A549 (cell line): ENCODE measurements around the gene CARNS1. TPM values are rescaled to one million over a fixed set of nuclear protein-coding genes. Genes with fewer than 3 reads are reported as not detected.

ENCODE experiments used
- ATAC-seq, 2 experiments: fragments of 200-7000 bp in 1 of 2; fragments of >200 bp in 1 of 2; cut with Nextera tagmentation in 1 of 2; cut with Tn5 transposase in 1 of 2; 3 replicates each; pipeline versions ENCODE4 v1.8.0 to v1.9.1; 2018 to 2020; ENCODE audit warnings: mild to moderate bottlenecking in 1 of 2, moderate library complexity in 1 of 2
- CTCF ChIA-PET: fragments of 300-600 bp; sonication (Branson Sonifier 250); formaldehyde crosslinking; extraction: SDS; loops from one replicate; lab custom pipeline; 2021; ENCODE audit warnings: antibody characterized with exemption, inconsistent platforms; lab: Yijun Ruan, JAX
- POLR2A ChIA-PET: fragments of 350-600 bp; formaldehyde crosslinking; extraction: SDS; loops from one replicate; lab custom pipeline; 2021; ENCODE audit warnings: antibody characterized with exemption, inconsistent platforms; lab: Yijun Ruan, JAX
- DNase-seq, 2 experiments: peaks; one replicate each; pipeline versions ENCODE4 v3.0.0 to v3.0.0-alpha.2; 2011 to 2016; ENCODE audit warnings: low read depth in 1 of 2, low spot score in 1 of 2
- FAIRE-seq: peaks from 2 replicates; lab custom pipeline; 2011; peaks lifted over from hg19 to GRCh38; lab: Jason Lieb, UNC
- H3K27ac ChIP-seq, 2 experiments: fragments of >200 bp; sonication (Bioruptor Twin); formaldehyde crosslinking; 3 replicates each; pipeline ENCODE4 v1.5.1; 2016 to 2017
- H3K4me1 ChIP-seq: fragments of >200 bp; sonication (Bioruptor Twin); formaldehyde crosslinking; 3 replicates; pipeline ENCODE4 v1.6.1; 2016
- H3K4me2 ChIP-seq: fragments of >200 bp; sonication (Bioruptor Twin); formaldehyde crosslinking; 3 replicates; pipeline ENCODE4 v1.6.1; 2016
- H3K4me3 ChIP-seq: fragments of >200 bp; sonication (Bioruptor Twin); formaldehyde crosslinking; 3 replicates; pipeline ENCODE4 v1.5.1; 2016
- H3K9me3 ChIP-seq: fragments of >200 bp; sonication (Bioruptor Twin); formaldehyde crosslinking; 3 replicates; pipeline ENCODE4 v1.6.1; 2016
- BHLHE40 ChIP-seq: IDR thresholded peaks from 2 replicates; pipeline ENCODE4 v1.6.1; 2012; ENCODE audit warnings: low read depth, low read length, inconsistent platforms
- CHD2 ChIP-seq: fragments of 150-350 bp; IDR thresholded peaks from 2 replicates; pipeline ENCODE4 v1.6.1; 2014; ENCODE audit warnings: low read length; ENCODE audit not compliant: partially characterized antibody
- CHD4 ChIP-seq: fragments of 200-600 bp; sonication (generic); IDR thresholded peaks from 2 replicates; pipeline ENCODE4 v1.6.1; 2016; ENCODE audit warnings: antibody characterized with exemption, mild to moderate bottlenecking, borderline replicate concordance
- CTCF ChIP-seq: fragments of >200 bp; sonication (Bioruptor Twin); formaldehyde crosslinking; IDR thresholded peaks from 3 replicates; pipeline ENCODE4 v1.5.1; 2016
- ELK1 ChIP-seq: fragments of 150-350 bp; IDR thresholded peaks from 2 replicates; pipeline ENCODE4 v1.6.1; 2014; ENCODE audit warnings: low read depth, mild to moderate bottlenecking, low read length
- HES2 ChIP-seq: fragments of >200 bp; sonication (Bioruptor Twin); formaldehyde crosslinking; IDR thresholded peaks from 2 replicates; pipeline ENCODE4 v1.6.1; 2016
- HEYL ChIP-seq: fragments of 250-450 bp; sonication (Bioruptor Pico); IDR thresholded peaks from 2 replicates; pipeline ENCODE4 v1.8.0; 2021; ENCODE audit warnings: mild to moderate bottlenecking, moderate library complexity
- HMGXB4 ChIP-seq: fragments of 250-450 bp; sonication (Bioruptor Pico); IDR thresholded peaks from 2 replicates; pipeline ENCODE4 v1.5.0; 2021; ENCODE audit warnings: mild to moderate bottlenecking, moderate library complexity, borderline replicate concordance
- HOXA7 ChIP-seq: fragments of 250-450 bp; sonication (Bioruptor Pico); IDR thresholded peaks from 2 replicates; pipeline ENCODE4 v1.5.0; 2020; ENCODE audit warnings: mild to moderate bottlenecking, moderate library complexity
- JUN ChIP-seq, 2 experiments: fragments of >200 bp; sonication (Bioruptor Twin); formaldehyde crosslinking; IDR thresholded peaks; 2 replicates in 1 of 2; 3 replicates in 1 of 2; pipeline ENCODE4 v1.6.1; 2016 to 2017
- KDM1A ChIP-seq: fragments of 200-600 bp; sonication (generic); IDR thresholded peaks from 2 replicates; pipeline ENCODE4 v1.6.1; 2016; ENCODE audit warnings: low read depth, mild to moderate bottlenecking
- POLR2A ChIP-seq: IDR thresholded peaks from 2 replicates; pipeline ENCODE4 v1.6.1; 2012; ENCODE audit warnings: mild to moderate bottlenecking, low read length
- RAD21 ChIP-seq, 2 experiments: fragments of >200 bp in 1 of 2; sonication (Bioruptor Twin) in 1 of 2; formaldehyde crosslinking in 1 of 2; IDR thresholded peaks in 1 of 2; conservative IDR thresholded peaks in 1 of 2; 2 replicates in 1 of 2; 3 replicates in 1 of 2; pipeline ENCODE4 v1.6.1; 2012 to 2018; ENCODE audit warnings: inconsistent platforms in 1 of 2
- SREBF2 ChIP-seq: fragments of 450-650 bp; IDR thresholded peaks from 2 replicates; pipeline ENCODE4 v1.6.1; 2014; ENCODE audit warnings: mild to moderate bottlenecking, moderate library complexity
- ZC3H11A ChIP-seq: fragments of 450-650 bp; IDR thresholded peaks from 2 replicates; pipeline ENCODE4 v1.6.1; 2014; ENCODE audit warnings: antibody characterized with exemption, mild to moderate bottlenecking
- ZNF302 ChIP-seq: fragments of 250-450 bp; sonication (Bioruptor Pico); IDR thresholded peaks from 2 replicates; pipeline ENCODE4 v1.9.0; 2021; ENCODE audit warnings: inconsistent platforms, mild to moderate bottlenecking, moderate library complexity
- ZSCAN20 ChIP-seq: fragments of 250-450 bp; sonication (Bioruptor Pico); IDR thresholded peaks from 2 replicates; pipeline ENCODE4 v1.8.0; 2022; ENCODE audit warnings: mild to moderate bottlenecking, moderate library complexity
- WGBS: methylation state at CpG from one replicate; pipeline ENCODE4 v1.1.6; 2017; ENCODE audit errors: missing lambda C conversion rate; 5-methylcytosine and 5-hydroxymethylcytosine counted together
- polyA plus RNA-seq, 4 experiments: library from polyadenylated mRNA; depleted of rRNA in 3 of 4; stranded (reverse); fragments of >200 nt; fragmentation: RNase III in 1 of 4; extraction: RNeasy Plus Mini Kit Qiagen cat#74134 plus additional on column Dnase treatment in 1 of 4; gene quantifications; 2 replicates in 3 of 4; 3 replicates in 1 of 4; pipeline ENCODE4 v1.2.3, GENCODE V29; 2011 to 2017

The CARNS1 gene
- polyA plus RNA-seq, 2 of the 4 experiments (the other 2 are of a cell fraction): 0.08 to 0.10 TPM

GRCh38 chr11:67387069-67387468 lies 28.4 kb upstream of the CARNS1 start:
- TF ChIP-seq KDM1A: no peak
- no peak for TF ChIP-seq ZSCAN20 (CRISPR knock-in tag)
- no peak for TF ChIP-seq CHD2
- TF ChIP-seq SREBF2: no peak
- TF ChIP-seq ZC3H11A: no peak
- TF ChIP-seq ZNF302 (CRISPR knock-in tag): no peak
- no peak for TF ChIP-seq BHLHE40
- no peak for TF ChIP-seq ELK1
- TF ChIP-seq HMGXB4: no peak
- no peak for TF ChIP-seq CTCF
- TF ChIP-seq HEYL (CRISPR knock-in tag): no peak
- Histone ChIP-seq H3K4me2 (no peak overlapping the region), H3K4me3 (no peak overlapping the region), H3K9me3 (no peaks in the 10 kb centered on the region), H3K4me1 (peaks cover 43% of the 10 kb centered on the region), H3K27ac (peak overlapping the region in 1 of 2 experiments; percentile 62; a peak in 3 of 6 replicates)
- no peak for FAIRE-seq
- 67% methylated on average over 9 of the region's 9 CpGs for WGBS
- no peak for ATAC-seq
- POLR2A ChIA-PET: interaction anchor here (0.6 kb wide), 1 partner anchor 121 kb away, joined by 3 read pairs; the partner anchor contains the start of gene CDK2AP2
- CTCF ChIA-PET: interaction anchor here (1.3 to 46.2 kb wide), 5 partner anchors 5 to 69 kb away, joined by 3 to 1913 read pairs (median 626); partner anchors contain the start of genes CLCF1, POLD4, PPP1CA and RAD9A
- no peak for DNase-seq

- TF ChIP-seq ZC3H11A: no peak
- TF ChIP-seq JUN (IDR thresholded peaks at IDR 0.05): no peak
- no peak for TF ChIP-seq ELK1
- TF ChIP-seq HES2: no peak
- no peak for TF ChIP-seq SREBF2
- no peak for TF ChIP-seq RAD21 (conservative IDR thresholded peaks at IDR 0.05 in 1 of 2, IDR thresholded peaks at IDR 0.05 in 1 of 2)
- no peak for TF ChIP-seq POLR2A
- TF ChIP-seq CHD4: no peak
- TF ChIP-seq HOXA7 (CRISPR knock-in tag): no peak
- TF ChIP-seq, all 56 proteins: peak for 0
- ChIA-PET CTCF (interaction anchor here (1.3 to 46.2 kb wide), 5 partner anchors 5 to 68 kb away, joined by 3 to 1913 read pairs (median 626); partner anchors contain the start of genes CLCF1, POLD4, PPP1CA and RAD9A), POLR2A (no interaction called here)
- 81% methylated on average over 6 of the region's 6 CpGs for WGBS
- Histone ChIP-seq H3K27ac (peak overlapping the region in 1 of 2 experiments; percentile 62; a peak in 3 of 6 replicates), H3K4me3 (no peak overlapping the region), H3K9me3 (no peaks in the 10 kb centered on the region), H3K4me2 (no peak overlapping the region), H3K4me1 (peaks cover 41% of the 10 kb centered on the region)
- FAIRE-seq (no peak), DNase-seq (no peak), ATAC-seq (no peak)
These were observed 28.0 kb upstream of the CARNS1 start for GRCh38 chr11:67387518-67387917.
